Raji (cell line): ENCODE data around the gene C11orf21.

Source experiments
- POLR2A ChIP-seq: IDR thresholded peaks from 2 replicates; pipeline ENCODE4 v1.6.1; 2011; ENCODE audit warnings: low read depth, low read length, control low read depth; ENCODE audit not compliant: insufficient read depth

The C11orf21 gene

GRCh38 chr11:2252018-2252417 lies 49.7 kb downstream of the C11orf21 start:
- TF ChIP-seq POLR2A: no peak

GRCh38 chr11:2251138-2251537 lies 50.6 kb downstream of the C11orf21 start:
- no peak for TF ChIP-seq POLR2A

GRCh38 chr11:2250485-2250884 lies 51.2 kb downstream of the C11orf21 start:
- TF ChIP-seq POLR2A: no peak

- no peak for TF ChIP-seq POLR2A
These were observed 51.7 kb downstream of the C11orf21 start for GRCh38 chr11:2250041-2250440.

- TF ChIP-seq POLR2A: no peak
These were observed 52.4 kb downstream of the C11orf21 start for GRCh38 chr11:2249189-2249916.

GRCh38 chr11:2248762-2249161 lies 53.0 kb downstream of the C11orf21 start:
- TF ChIP-seq POLR2A: no peak

GRCh38 chr11:2248242-2248641 lies 53.5 kb downstream of the C11orf21 start:
- no peak for TF ChIP-seq POLR2A

GRCh38 chr11:2247496-2247895 lies 54.2 kb downstream of the C11orf21 start:
- no peak for TF ChIP-seq POLR2A
